CD4-positive, alpha-beta T cell treated with Interleukin-4 for 4 hours (primary cell): ENCODE data around the gene MAP3K4.

Source experiments
- DNase-seq: peaks from one replicate; pipeline ENCODE4 v3.0.0-alpha.2; 2020

The MAP3K4 gene

DNA sequence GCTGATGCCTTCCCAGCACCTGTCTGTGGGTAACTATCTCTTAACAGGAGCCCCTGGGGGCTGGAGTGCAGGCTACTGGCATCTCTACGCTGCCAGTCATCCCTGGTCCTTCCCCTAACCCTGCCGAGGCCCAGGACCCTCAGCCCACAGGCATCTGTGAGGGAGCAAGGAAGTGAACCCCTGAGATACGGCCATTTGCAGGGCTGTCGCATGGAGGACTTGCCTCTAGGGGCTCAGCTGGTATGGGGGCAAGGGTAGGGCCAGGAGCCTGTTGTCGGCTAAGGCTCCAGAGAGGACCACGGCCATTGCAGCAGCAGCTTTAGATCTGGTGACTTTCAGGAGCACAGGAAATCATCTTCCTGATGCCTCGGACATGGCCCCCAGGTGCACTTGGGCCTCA lies 49.7 kb downstream of the MAP3K4 start:
- no peak for DNase-seq

DNA sequence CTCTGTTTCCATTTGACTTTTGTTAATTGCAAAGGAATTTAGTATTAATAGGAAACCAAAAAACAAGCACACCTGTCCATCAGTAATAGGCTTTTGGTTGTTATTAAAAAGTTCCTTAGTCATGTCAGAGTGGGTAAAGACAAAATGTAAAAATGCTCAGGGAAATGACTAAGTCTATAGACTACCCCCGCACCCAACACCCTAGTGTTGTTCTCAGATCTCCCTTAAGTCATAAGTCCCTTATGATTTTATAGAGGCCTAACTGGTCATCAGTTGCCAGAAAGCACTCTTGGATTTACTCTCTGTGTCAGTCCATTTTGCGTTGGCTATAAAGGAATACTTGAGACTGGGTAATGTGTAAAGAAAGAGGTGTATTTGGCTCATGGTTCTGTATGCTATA lies 52.8 kb downstream of the MAP3K4 start:
- DNase-seq: no peak

DNA sequence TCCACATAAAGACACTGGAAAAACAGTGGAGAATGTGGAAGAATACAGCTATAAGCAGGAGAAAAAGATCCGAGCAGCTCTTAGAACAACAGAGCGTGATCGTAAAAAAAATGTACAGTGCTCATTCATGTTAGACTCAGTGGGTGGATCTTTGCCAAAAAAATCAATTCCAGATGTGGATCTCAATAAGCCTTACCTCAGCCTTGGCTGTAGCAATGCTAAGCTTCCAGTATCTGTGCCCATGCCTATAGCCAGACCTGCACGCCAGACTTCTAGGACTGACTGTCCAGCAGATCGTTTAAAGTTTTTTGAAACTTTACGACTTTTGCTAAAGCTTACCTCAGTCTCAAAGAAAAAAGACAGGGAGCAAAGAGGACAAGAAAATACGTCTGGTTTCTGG lies 57.1 kb downstream of the MAP3K4 start:
- no peak for DNase-seq

DNA sequence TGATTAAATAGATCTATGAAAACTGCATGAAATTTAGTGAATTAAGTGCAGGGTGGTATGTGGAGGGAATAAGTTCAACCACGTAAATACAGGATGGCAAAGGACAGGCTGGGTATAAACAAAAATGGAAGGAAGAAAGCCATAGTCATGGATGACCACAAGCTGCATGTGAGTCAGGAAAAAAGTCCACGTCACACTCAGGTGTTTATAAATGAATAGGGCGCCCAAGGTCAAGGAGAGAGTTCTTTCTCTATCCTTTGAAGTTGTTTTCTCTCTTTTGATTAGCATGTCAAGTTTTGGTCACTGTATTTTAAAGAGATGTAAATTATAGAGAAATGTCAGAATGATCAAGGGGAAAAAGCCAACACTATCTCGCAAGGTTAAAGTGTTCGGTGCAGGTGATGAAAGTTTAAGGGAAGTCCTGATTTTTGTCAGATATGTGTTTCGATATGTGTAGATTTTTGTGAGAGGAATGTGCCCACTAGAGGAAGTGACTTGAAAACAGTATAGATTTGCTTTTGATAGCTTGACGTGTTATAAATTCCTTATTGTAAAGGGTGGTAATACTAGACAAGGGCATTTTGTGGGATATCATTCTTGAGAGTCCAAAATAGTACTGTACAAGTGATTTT lies 58.7 kb downstream of the MAP3K4 start:
- no peak for DNase-seq

DNA sequence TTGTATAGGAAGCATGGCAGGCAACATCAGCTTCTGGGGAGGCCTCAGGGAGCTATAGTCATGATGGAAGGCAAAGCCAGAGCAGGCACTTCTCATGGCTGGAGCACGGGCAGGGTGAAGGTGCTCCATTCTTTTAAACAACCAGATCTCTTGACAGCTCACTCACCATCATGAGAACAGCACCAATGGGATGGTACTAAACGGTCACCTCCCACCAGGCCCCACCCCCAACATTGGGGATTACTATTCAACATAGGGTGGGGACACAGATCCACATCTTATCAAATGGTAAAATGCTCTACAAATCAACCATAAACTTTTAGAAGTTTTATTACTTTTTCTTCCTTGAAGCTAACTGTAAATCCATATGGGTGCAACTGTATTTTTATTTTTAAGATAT lies 61.5 kb downstream of the MAP3K4 start:
- no peak for DNase-seq

DNA sequence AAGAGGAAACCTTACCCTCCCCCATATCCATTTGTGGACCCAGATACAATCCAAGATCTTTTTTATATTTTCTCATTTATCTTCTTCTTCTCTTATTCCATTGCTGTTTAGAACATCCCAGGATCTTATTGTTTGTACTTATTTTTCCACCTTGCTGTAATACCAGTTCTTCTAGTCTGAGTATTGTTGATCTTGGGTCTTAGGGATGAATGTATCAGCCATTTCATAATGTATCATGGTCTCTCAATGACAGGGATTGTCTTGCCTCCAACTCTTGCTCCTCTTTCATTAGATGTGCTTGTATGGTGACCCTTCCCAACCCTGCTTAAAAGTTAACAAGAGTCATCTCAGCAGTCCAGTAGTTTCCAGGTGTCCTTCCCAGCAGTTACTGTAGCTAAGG lies 63.3 kb downstream of the MAP3K4 start:
- no peak for DNase-seq

DNA sequence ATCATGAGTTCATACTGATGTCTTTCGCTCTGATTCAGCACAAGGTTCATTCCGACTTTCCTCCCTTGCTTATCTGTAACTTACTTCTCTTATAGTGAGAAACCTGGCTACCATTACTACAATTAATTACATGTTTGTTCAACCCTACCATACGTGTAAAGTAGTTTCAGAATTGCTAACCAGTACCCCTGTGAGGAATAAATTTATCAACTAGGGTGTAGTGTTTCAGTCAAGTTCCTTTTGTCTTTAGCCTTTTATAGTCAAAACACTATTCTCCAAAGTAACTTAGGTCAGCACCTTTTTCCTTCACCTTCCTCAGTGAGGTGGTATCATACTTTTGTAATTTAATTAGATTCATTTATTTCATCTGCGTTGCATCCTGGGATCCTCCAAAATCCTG lies 64.9 kb downstream of the MAP3K4 start:
- no peak for DNase-seq

DNA sequence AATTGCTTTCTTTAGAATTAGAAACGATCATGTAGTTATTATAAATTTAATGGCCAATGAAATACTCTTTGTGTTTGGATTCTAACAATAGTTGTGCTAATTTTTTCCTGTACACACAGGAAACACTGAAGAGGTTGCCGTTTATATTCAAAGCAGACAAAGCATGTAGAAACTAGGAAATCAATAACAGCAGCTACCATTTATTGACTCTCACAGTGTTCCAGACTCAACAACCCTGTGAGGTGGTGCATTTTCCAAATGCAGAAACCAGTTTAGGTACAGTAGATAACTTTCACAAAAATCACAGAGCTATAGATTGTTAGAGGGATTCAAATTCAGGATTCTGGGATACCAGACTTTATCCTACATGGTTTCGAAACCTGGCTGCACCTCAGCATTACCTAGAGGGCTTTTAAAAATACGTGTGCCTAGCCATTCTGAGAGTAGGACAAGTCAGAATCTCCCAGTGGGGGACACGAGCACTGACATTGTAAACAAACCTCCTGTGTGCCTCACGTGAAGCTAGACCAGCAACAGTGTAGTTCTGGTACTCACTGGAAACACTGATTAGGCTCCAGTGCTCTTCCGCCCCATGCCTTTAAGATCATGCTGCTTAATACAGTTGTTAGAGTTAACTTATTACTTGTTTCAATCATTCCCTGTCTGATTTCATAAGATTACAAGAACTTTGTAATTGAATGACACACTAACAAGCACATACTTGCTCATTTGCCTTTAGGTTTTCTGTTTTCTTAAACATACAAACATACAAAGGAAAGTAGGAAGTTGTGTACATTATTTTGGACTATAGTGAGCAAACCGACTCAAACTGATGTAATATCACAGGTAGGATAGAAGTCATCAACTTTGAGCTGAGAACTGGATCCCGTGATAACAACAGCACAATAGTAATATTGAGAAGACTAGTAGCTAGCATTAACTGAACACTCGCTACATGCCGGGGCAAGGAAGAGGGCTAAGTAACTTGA lies 65.8 kb downstream of the MAP3K4 start:
- no peak for DNase-seq

DNA sequence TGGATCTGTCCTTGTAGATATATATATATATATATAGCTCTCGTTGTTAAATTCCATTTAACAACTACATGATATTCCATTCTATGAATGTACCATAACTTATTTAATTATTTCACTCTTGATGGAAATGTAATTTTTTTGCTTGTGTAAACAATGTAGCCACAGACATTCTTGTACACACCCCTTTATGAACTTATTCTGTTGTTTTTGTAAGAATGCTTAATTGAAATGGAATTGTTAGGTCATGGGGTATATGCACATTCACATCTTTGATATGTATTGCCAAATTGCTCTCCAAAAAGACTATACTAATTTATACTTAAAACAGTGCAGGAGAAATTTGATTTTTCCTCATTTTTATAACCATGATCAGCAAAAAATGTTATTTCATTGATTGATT lies 67.2 kb downstream of the MAP3K4 start:
- no peak for DNase-seq

DNA sequence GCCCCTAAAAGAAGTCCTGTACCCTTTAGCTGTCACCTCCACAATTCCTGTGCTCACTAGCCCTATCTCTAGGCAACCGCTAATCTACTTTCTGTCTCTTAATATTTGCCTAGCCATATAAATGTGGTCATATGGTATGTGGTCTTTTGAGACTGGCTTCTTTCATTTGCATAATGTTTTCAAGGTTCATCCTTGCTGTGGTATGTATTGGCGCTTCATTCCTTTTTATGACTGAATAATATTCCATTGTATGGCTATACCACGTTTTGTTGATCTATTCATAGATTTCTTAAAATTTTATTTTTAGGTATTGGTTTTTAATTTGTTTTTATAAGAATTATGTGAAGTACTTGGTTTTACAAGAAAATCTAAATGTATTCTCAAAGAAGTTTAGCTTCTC lies 70.0 kb downstream of the MAP3K4 start:
- no peak for DNase-seq

DNA sequence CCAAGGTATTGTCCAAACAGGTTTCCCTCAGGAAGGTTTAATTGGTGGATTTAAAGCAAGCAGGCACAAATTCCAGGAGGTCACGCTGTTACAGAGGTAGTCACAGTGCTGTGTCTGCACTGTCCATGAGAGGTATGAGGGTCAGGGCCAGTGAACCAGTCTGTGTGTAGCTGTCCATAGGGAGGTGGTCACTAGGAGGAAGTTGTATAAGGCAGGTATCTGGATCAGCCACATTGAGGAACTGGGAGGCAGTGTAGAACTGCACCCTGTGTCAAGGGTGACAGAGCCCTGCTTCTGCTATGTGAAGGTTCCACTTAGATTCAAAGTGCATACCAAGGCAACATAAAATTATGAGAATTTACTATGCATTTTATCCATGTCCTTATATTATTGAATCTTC lies 73.3 kb downstream of the MAP3K4 start:
- no peak for DNase-seq

DNA sequence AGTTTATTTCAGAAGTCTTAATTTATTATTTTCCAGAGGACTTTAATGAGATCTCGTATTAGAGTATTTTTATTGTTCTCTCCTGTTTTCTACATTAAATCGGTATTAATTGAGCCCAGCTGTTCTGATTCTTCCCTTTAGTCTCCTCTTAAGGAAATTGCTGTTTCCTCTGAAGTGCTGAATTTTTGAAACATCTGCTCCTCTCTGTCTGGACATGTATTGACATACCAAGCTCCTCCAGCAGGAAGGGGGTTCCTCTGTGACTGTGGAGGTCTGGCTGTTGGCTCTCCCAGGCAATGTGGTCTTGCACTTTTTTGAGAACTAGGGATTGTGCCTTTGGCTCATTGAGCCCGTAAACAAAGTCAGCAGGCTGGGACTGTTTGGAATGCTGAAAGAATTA lies 74.9 kb downstream of the MAP3K4 start:
- DNase-seq: no peak

DNA sequence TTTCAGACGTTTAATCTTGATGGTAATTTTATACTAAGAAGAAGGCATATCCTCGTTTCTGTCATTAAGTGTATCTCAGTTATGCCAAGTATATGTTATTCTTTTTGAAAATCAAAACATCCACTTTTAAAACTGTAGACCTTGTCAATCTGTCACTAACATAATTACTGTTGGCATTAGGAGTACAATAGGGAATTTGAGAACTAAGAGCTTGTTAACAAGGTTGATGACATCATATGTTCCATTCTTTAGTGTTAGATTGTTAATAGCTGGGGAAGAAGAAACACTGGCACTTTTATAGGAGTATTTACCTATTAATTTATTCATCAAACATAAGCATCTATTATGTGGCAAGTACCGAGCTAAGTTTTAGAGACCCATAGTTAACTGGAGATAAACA lies 76.2 kb downstream of the MAP3K4 start:
- no peak for DNase-seq

DNA sequence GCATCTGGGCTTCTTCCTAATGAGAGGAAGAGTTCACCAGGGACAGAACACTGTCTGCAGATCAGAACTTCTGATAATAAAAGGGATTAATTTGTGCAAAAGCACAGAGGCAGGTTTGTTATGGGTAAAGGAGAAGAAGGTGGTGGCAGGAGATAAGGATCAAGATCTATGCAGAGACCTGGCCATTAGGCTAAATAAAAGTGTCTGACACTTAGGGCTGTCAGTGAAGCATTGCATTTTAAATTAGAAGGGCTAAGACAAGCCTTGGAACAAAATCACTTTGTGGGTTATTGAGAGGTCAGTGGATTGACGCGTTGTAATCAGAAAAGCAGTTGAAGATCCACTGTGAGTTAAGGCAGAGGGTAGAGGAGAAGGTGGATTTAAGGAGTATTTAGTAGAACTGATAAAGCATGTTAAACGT lies 76.8 kb downstream of the MAP3K4 start:
- no peak for DNase-seq

DNA sequence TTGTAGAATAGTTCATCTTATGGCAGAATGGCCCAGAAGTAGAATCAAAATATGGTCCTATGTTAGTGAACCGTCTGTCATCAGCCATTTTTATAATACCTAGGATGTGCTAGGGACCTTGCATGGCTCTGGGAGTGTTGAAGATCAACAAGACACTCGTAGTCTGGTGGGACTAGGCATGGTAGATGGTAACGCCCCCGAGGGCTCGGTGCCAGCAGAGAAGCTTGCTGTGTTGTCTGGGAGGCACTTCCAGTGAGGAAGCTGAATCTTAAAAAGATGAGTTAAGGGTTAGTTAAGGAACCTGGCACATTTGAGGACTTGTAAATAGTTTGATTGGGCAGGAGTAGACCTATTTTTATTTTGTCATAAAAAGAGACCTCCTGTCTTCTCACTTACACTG lies 82.4 kb downstream of the MAP3K4 start:
- no peak for DNase-seq

DNA sequence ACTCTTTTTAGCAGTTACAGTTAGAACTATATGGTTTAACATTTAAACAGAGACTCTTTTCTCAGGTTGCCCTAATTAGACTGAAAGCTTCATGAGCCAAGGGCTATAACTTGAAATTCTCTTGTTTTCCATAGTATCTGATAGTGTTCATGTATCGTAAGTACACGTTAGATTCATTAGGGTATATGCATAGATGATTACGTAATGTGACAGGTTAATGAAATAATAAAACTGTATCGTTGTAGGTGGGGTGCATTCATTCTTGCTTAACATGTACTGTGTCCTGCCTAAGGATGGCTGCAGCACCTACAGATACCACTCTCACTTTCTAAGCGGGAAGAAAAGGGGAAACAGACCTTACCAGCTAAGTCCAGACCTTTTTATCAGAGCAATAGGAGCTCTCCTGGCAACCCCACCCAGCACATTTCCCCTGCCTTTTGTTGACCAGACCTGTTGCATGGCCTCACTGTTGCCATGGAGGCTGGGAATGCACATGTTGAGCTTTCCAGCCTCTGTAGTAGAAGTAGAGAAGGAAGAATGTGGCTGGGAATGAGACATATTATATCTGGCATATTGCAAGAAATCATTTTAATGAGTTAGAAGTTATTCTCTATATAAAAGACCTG lies 83.0 kb downstream of the MAP3K4 start:
- DNase-seq: no peak

DNA sequence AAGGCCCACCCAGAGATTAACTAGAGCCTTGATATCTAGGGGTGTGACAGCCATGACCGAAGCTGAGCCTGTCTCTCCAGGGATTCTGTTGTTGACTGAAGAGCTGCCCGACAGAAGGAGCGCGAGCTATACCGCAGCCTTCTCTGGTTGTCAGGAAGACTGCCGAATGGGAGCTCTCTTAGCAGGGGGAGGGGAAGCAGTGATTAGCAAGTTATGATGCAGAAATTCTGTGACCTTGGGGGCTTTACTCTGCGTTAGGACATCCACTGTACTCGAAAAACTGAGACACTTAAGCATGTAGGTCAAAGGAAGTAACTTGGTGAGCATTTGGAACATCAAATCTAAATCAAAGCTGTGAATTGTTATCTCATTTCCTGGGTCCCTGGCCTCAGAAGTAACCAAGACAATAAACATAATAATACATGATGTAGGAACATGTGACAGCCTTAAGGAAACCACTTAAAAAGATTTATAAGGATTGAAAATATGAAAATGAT lies 84.7 kb downstream of the MAP3K4 start:
- peak; percentile 80 for DNase-seq

DNA sequence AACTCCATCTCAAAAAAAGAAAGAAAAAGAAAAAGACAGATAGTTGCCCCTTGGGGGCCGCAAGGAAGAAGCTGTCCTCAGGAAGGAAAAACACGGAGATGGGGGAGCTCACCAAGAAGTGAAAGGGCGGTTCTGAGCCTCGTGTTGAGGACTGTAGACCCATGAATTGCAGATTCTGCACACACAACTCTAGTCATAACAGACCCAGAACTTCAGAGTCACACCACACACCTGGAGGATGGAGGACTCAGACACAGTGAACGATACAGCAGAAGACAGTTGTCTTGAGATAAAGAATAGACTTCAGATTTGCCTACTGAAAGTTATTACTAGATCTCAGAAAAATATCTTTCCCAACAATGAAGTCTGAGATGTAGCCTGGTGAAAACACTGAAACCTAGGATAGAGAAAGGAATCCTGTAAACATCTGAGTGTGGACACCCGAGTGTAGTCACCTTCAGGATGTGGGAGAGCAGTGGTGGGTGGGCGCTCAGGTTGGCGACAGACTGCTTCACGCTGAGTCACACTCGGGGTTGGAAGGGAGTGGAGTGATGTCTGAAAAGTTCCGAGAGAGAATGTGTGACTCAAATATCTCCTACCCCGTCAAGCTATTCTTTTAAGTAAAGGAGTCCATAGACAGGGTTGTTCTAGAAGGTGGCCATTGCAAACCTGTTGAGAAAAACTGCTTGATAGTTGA lies 88.1 kb downstream of the MAP3K4 start:
- peak; percentile 74 for DNase-seq

DNA sequence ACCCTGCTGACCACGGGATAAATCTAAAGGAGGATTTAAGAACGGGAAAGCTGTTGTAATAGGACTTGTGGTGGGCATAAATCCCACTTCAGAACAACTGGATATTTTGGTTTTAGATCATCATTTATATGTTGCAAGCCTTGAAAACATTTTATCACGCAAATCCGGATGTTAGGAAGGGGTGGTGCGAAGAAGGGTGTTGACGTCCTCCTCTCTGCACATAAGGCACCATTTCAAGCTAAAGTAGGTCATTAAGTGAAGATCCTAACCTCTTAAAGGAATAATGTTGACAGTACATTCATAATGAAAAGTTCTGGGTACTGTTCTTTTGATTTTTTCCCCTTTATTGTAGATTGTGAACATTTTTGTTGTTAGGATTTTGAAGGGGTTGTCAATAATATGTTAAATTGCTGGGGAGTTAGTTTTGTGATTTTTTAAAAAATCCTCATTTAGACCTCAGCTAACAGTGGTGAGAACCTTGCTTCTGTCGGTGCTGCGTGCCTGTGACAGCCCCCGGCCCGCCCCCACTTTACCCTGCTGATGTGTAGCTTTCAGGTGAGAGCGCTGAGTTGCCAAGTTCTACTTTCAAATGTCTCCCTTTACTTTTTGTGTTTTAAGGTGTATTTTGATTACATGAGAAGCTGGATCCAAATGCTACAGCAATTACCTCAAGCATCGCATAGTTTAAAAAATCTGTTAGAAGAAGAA lies 88.8 kb downstream of the MAP3K4 start:
- peak; percentile 36 for DNase-seq

DNA sequence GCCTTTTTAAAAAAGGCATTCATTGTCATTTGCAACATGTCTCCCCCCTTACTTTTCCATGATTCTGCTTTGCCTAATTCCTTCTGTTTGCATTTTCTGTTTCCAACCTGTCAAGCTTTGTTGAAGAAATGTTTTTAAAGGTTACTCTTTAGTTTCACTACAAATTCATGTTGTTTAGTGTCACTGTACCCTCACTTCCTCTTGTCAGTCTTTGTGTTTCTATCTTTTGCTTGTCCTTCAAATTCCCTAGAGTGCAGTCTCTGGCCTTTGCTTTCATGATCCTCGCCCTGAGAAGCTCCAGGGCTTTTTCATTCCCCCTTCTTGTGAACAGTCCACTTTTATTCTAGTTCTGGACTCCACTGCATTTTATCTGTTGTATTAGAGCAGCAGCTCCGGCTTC lies 90.6 kb downstream of the MAP3K4 start:
- no peak for DNase-seq

DNA sequence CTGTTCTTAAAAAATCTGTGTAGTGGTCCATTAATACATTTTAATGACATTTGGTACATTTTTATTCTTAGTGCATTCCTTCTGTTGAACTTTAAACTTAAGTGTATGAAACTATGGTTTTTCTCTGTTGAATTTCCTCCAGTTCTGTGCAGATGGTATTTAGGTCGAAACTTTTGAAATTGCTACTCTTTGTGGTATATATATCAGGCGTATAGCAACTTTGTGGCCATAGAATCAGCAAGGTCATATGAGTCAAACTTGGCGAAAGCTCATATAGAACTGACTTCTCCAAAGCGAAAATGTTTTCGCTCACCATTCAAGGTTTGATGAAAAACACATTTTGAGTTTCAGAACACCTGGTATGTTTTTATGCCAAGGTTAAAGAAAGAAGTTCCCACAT lies 93.7 kb downstream of the MAP3K4 start:
- DNase-seq: no peak

DNA sequence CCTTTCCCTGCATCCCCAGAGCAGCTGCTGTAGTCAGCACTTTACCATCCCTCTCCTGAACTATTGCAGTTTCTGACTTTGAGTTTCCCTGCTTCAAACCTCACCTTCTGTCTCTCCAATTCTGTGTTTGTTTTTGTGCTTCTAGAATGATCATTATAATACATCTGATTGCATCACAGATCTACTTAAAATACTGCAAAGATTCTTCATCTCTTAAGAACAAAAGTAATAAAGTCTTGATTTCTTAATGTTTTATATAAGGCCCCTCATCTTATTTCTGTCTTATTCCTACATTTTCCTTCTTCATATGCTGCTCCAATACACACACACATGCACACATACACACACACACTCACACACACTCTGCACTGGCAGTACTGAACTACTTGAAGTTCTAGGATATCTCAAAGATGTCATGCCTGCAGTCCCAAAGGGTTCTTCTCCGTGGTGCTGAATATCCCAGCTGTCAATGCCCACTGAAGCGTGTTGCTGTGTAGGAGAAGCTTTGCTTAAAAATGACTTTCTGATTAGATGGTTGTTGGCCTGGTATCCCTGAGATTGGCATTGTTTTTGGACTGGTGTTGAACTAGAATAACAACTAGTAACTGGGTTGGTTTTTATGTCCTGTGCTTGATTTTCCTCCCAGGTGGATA lies 97.2 kb downstream of the MAP3K4 start:
- no peak for DNase-seq
